A549 (cell line): ENCODE results near the gene BCL3. TPM values are rescaled to one million over a fixed set of nuclear protein-coding genes. Genes with fewer than 3 reads are reported as not detected.

Experiments used
- ATAC-seq, 2 experiments: fragments of 200-7000 bp in 1 of 2; fragments of >200 bp in 1 of 2; cut with Nextera tagmentation in 1 of 2; cut with Tn5 transposase in 1 of 2; 3 replicates each; pipeline versions ENCODE4 v1.8.0 to v1.9.1; 2018 to 2020; ENCODE audit warnings: mild to moderate bottlenecking in 1 of 2, moderate library complexity in 1 of 2
- CTCF ChIA-PET: fragments of 300-600 bp; sonication (Branson Sonifier 250); formaldehyde crosslinking; extraction: SDS; loops from one replicate; lab custom pipeline; 2021; ENCODE audit warnings: antibody characterized with exemption, inconsistent platforms; lab: Yijun Ruan, JAX
- POLR2A ChIA-PET: fragments of 350-600 bp; formaldehyde crosslinking; extraction: SDS; loops from one replicate; lab custom pipeline; 2021; ENCODE audit warnings: antibody characterized with exemption, inconsistent platforms; lab: Yijun Ruan, JAX
- DNase-seq, 2 experiments: peaks; one replicate each; pipeline versions ENCODE4 v3.0.0 to v3.0.0-alpha.2; 2011 to 2016; ENCODE audit warnings: low read depth in 1 of 2, low spot score in 1 of 2
- FAIRE-seq: peaks from 2 replicates; lab custom pipeline; 2011; peaks lifted over from hg19 to GRCh38; lab: Jason Lieb, UNC
- H3K27ac ChIP-seq, 2 experiments: fragments of >200 bp; sonication (Bioruptor Twin); formaldehyde crosslinking; 3 replicates each; pipeline ENCODE4 v1.5.1; 2016 to 2017
- H3K4me1 ChIP-seq: fragments of >200 bp; sonication (Bioruptor Twin); formaldehyde crosslinking; 3 replicates; pipeline ENCODE4 v1.6.1; 2016
- H3K4me2 ChIP-seq: fragments of >200 bp; sonication (Bioruptor Twin); formaldehyde crosslinking; 3 replicates; pipeline ENCODE4 v1.6.1; 2016
- H3K4me3 ChIP-seq: fragments of >200 bp; sonication (Bioruptor Twin); formaldehyde crosslinking; 3 replicates; pipeline ENCODE4 v1.5.1; 2016
- H3K9me3 ChIP-seq: fragments of >200 bp; sonication (Bioruptor Twin); formaldehyde crosslinking; 3 replicates; pipeline ENCODE4 v1.6.1; 2016
- CBX2 ChIP-seq: fragments of 200-600 bp; sonication (generic); IDR thresholded peaks from 2 replicates; pipeline ENCODE4 v1.6.1; 2016; ENCODE audit warnings: low read depth, mild to moderate bottlenecking, borderline replicate concordance
- CBX8 ChIP-seq: fragments of 200-600 bp; sonication (generic); IDR thresholded peaks from 2 replicates; pipeline ENCODE4 v1.6.1; 2016
- EHF ChIP-seq: fragments of 250-450 bp; sonication (Bioruptor Pico); IDR thresholded peaks from 2 replicates; pipeline ENCODE4 v1.5.0; 2020; ENCODE audit warnings: mild to moderate bottlenecking
- EHMT2 ChIP-seq: fragments of 200-600 bp; sonication (generic); IDR thresholded peaks from 2 replicates; pipeline ENCODE4 v1.6.1; 2016; ENCODE audit warnings: antibody characterized with exemption, low read depth, mild to moderate bottlenecking, moderate library complexity
- GATA3 ChIP-seq: IDR thresholded peaks from 2 replicates; pipeline ENCODE4 v1.6.1; 2012; ENCODE audit warnings: borderline replicate concordance
- MAFK ChIP-seq: fragments of 450-650 bp; IDR thresholded peaks from 2 replicates; pipeline ENCODE4 v1.6.1; 2014; ENCODE audit not compliant: partially characterized antibody
- MYC ChIP-seq: IDR thresholded peaks from 2 replicates; pipeline ENCODE4 v1.6.1; 2012; ENCODE audit warnings: mild to moderate bottlenecking, inconsistent platforms, low read length, improper control_type of control experiment, borderline replicate concordance
- POLR2AphosphoS2 ChIP-seq: conservative IDR thresholded peaks from 2 replicates; pipeline ENCODE4 v1.6.1; 2012; ENCODE audit warnings: low read length, improper control_type of control experiment, inconsistent platforms
- RAD21 ChIP-seq, 2 experiments: fragments of >200 bp in 1 of 2; sonication (Bioruptor Twin) in 1 of 2; formaldehyde crosslinking in 1 of 2; IDR thresholded peaks in 1 of 2; conservative IDR thresholded peaks in 1 of 2; 2 replicates in 1 of 2; 3 replicates in 1 of 2; pipeline ENCODE4 v1.6.1; 2012 to 2018; ENCODE audit warnings: inconsistent platforms in 1 of 2
- RARB ChIP-seq: fragments of 250-450 bp; sonication (Bioruptor Pico); IDR thresholded peaks from 2 replicates; pipeline ENCODE4 v1.8.0; 2021; ENCODE audit warnings: mild to moderate bottlenecking, moderate library complexity
- RFX5 ChIP-seq: fragments of 450-650 bp; IDR thresholded peaks from 2 replicates; pipeline ENCODE4 v1.7.1; 2014; ENCODE audit warnings: antibody characterized with exemption, mild to moderate bottlenecking, moderate library complexity
- SREBF2 ChIP-seq: fragments of 450-650 bp; IDR thresholded peaks from 2 replicates; pipeline ENCODE4 v1.6.1; 2014; ENCODE audit warnings: mild to moderate bottlenecking, moderate library complexity
- ZC3H11A ChIP-seq: fragments of 450-650 bp; IDR thresholded peaks from 2 replicates; pipeline ENCODE4 v1.6.1; 2014; ENCODE audit warnings: antibody characterized with exemption, mild to moderate bottlenecking
- ZFP36 ChIP-seq: fragments of 450-650 bp; IDR thresholded peaks from 2 replicates; pipeline ENCODE4 v1.6.1; 2014; ENCODE audit warnings: borderline replicate concordance; ENCODE audit not compliant: partially characterized antibody
- ZNF302 ChIP-seq: fragments of 250-450 bp; sonication (Bioruptor Pico); IDR thresholded peaks from 2 replicates; pipeline ENCODE4 v1.9.0; 2021; ENCODE audit warnings: inconsistent platforms, mild to moderate bottlenecking, moderate library complexity
- ZSCAN20 ChIP-seq: fragments of 250-450 bp; sonication (Bioruptor Pico); IDR thresholded peaks from 2 replicates; pipeline ENCODE4 v1.8.0; 2022; ENCODE audit warnings: mild to moderate bottlenecking, moderate library complexity
- WGBS: methylation state at CpG from one replicate; pipeline ENCODE4 v1.1.6; 2017; ENCODE audit errors: missing lambda C conversion rate; 5-methylcytosine and 5-hydroxymethylcytosine counted together
- polyA plus RNA-seq, 4 experiments: library from polyadenylated mRNA; depleted of rRNA in 3 of 4; stranded (reverse); fragments of >200 nt; fragmentation: RNase III in 1 of 4; extraction: RNeasy Plus Mini Kit Qiagen cat#74134 plus additional on column Dnase treatment in 1 of 4; gene quantifications; 2 replicates in 3 of 4; 3 replicates in 1 of 4; pipeline ENCODE4 v1.2.3, GENCODE V29; 2011 to 2017
- TF ChIP-seq, protein P1 (sequence below): fragments of 150-350 bp; IDR thresholded peaks from 2 replicates; pipeline ENCODE4 v1.6.1; 2014; ENCODE audit warnings: low read depth, mild to moderate bottlenecking, low read length
- TF ChIP-seq, protein P2 (sequence below): IDR thresholded peaks from 2 replicates; pipeline ENCODE4 v1.6.1; 2012
- TF ChIP-seq, protein P3 (sequence below): fragments of 250-450 bp; sonication (Bioruptor Pico); IDR thresholded peaks from 2 replicates; pipeline ENCODE4 v1.5.0; 2020; ENCODE audit warnings: low read depth, mild to moderate bottlenecking, moderate library complexity
- TF ChIP-seq, protein P4 (sequence below): fragments of 450-650 bp; IDR thresholded peaks from 2 replicates; pipeline ENCODE4 v1.6.1; 2014; ENCODE audit warnings: antibody characterized with exemption

Gene BCL3
- polyA plus RNA-seq, 2 of the 4 experiments (the other 2 are of a cell fraction) = 22.6 to 72.1 TPM

DNA sequence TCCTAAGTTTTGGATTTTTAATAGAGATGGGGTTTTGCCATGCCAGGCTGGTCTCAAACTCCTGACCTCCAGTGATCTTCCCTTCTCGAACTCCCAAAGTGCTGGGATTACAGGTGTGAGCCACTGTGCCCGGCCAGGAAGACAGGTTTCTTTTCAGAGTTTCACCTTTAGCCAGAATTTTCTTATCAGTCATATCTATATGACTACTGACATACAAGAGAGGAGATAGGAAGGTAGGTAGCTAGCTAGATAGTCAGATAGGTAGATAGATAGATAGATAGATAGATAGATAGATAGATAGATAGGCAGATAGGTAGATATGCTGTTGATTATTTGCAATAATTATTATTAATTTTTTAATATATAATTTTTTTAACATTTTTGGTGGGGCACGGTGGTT is 36.8 kb downstream of the BCL3 start:
- 63% methylated on average over 3 of the region's 3 CpGs for WGBS
- POLR2A ChIA-PET = no interaction called here
- Histone ChIP-seq H3K9me3 (no peaks in the 10 kb centered on the region), H3K4me3 (no peak overlapping the region), H3K27ac (peak overlapping the region in 1 of 2 experiments; percentile 78; a peak in 1 of 6 replicates), H3K4me1 (0 out of 3 replicates have a peak, but pooled peaks cover 3% of the 10 kb centered on the region), H3K4me2 (no peak overlapping the region)
- TF ChIP-seq, protein P1, sequence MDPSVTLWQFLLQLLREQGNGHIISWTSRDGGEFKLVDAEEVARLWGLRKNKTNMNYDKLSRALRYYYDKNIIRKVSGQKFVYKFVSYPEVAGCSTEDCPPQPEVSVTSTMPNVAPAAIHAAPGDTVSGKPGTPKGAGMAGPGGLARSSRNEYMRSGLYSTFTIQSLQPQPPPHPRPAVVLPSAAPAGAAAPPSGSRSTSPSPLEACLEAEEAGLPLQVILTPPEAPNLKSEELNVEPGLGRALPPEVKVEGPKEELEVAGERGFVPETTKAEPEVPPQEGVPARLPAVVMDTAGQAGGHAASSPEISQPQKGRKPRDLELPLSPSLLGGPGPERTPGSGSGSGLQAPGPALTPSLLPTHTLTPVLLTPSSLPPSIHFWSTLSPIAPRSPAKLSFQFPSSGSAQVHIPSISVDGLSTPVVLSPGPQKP = no peak
- TF ChIP-seq ZNF302 (CRISPR knock-in tag) (no peak), ZC3H11A (no peak), EHMT2 (no peak), POLR2AphosphoS2 (no peak), MYC (no peak), ZSCAN20 (CRISPR knock-in tag) (no peak), CBX2 (no peak), GATA3 (no peak), RFX5 (no peak)
- TF ChIP-seq, protein P2, sequence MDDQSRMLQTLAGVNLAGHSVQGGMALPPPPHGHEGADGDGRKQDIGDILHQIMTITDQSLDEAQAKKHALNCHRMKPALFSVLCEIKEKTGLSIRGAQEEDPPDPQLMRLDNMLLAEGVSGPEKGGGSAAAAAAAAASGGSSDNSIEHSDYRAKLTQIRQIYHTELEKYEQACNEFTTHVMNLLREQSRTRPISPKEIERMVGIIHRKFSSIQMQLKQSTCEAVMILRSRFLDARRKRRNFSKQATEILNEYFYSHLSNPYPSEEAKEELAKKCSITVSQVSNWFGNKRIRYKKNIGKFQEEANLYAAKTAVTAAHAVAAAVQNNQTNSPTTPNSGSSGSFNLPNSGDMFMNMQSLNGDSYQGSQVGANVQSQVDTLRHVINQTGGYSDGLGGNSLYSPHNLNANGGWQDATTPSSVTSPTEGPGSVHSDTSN = no peak
- TF ChIP-seq, protein P3, sequence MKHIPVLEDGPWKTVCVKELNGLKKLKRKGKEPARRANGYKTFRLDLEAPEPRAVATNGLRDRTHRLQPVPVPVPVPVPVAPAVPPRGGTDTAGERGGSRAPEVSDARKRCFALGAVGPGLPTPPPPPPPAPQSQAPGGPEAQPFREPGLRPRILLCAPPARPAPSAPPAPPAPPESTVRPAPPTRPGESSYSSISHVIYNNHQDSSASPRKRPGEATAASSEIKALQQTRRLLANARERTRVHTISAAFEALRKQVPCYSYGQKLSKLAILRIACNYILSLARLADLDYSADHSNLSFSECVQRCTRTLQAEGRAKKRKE (CRISPR knock-in tag) = no peak
- ATAC-seq (no peak), FAIRE-seq (no peak), DNase-seq (no peak)
- CTCF ChIA-PET = interaction anchor here (0.7 to 48.5 kb wide), 27 partner anchors 11 to 214 kb away, joined by 3 to 1899 read pairs (median 11); partner anchors contain the start of genes BCAM and NECTIN2

DNA sequence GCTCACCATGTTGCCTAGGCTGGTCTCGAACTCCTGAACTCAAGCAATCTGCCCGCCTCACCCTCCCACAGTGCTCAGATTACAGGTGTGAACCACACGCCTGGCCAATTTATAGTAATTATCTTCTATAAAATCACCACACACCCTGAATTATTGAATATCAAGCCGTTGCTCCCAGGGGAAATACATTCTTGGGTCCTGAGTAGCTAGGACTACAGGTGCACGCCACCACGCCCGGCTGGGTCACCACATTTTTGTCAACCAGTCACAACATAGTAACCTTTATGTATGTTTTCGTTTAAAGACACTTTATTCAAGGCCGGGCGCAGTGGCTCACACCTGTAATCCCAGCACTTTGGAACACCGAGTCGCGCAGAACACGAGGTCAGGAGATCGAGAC is 37.5 kb downstream of the BCL3 start:
- H3K27ac ChIP-seq = no peak overlapping the region
- H3K4me3 ChIP-seq = no peak overlapping the region
- ChIA-PET CTCF (interaction anchor here (0.5 to 48.5 kb wide), 15 partner anchors 9 to 215 kb away, joined by 3 to 1899 read pairs (median 4); partner anchors contain the start of gene BCAM), POLR2A (no interaction called here)
- ATAC-seq = no peak
- WGBS = 85% methylated on average over 15 of the region's 15 CpGs
- H3K4me1 ChIP-seq = 0 out of 3 replicates have a peak, but pooled peaks cover 3% of the 10 kb centered on the region
- no peaks in the 10 kb centered on the region for H3K9me3 ChIP-seq
- TF ChIP-seq MAFK (no peak), RFX5 (no peak), ZNF302 (CRISPR knock-in tag) (no peak), EHF (CRISPR knock-in tag) (no peak), SREBF2 (no peak), RAD21 (conservative IDR thresholded peaks at IDR 0.05 in 1 of 2, IDR thresholded peaks at IDR 0.05 in 1 of 2) (no peak), CBX8 (no peak), MYC (no peak), GATA3 (no peak)
- TF ChIP-seq, protein P4, sequence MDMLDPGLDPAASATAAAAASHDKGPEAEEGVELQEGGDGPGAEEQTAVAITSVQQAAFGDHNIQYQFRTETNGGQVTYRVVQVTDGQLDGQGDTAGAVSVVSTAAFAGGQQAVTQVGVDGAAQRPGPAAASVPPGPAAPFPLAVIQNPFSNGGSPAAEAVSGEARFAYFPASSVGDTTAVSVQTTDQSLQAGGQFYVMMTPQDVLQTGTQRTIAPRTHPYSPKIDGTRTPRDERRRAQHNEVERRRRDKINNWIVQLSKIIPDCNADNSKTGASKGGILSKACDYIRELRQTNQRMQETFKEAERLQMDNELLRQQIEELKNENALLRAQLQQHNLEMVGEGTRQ = no peak
- FAIRE-seq = no peak
- no peak for DNase-seq
- no peak overlapping the region for H3K4me2 ChIP-seq

DNA sequence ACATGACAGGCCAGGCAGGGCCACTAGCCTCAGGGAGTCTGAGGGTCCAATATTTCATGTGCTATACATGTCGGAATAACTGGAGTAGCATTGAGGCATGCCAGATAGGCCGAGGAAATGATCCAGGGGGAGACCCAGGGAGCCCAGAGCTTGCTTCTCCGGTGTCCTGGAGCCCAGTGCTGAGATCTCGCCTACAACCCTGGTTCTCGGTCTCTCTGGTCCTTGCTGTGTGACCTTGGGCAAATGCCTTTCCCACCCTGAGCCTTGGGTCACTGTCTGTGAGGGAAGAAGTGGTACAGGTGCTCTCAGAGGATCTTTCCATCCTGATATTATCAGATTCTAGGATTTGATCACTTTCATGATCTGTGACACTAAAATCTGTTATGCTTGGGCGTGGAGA is 40.5 kb downstream of the BCL3 start:
- H3K9me3 ChIP-seq = no peaks in the 10 kb centered on the region
- H3K4me3 ChIP-seq = no peak overlapping the region
- FAIRE-seq (peak; percentile 70), ATAC-seq (no peak), DNase-seq (no peak)
- H3K4me1 ChIP-seq = 0 out of 3 replicates have a peak, but pooled peaks cover 3% of the 10 kb centered on the region
- no peak overlapping the region for H3K4me2 ChIP-seq
- 86% methylated on average over 6 of the region's 6 CpGs for WGBS
- no peak overlapping the region for H3K27ac ChIP-seq
- peak; percentile 45 for TF ChIP-seq ZFP36
- TF ChIP-seq RARB = no peak
- CTCF ChIA-PET = interaction anchor here (0.6 to 48.5 kb wide), 11 partner anchors 10 to 283 kb away, joined by 3 to 1899 read pairs (median 12); partner anchors contain the start of genes BCAM and NECTIN2
- POLR2A ChIA-PET = no interaction called here
